GM18498 (cell line): ENCODE results near the gene PNPLA1.
"Not testable (repeated sequence)": the region's sequence is repeated elsewhere in the genome, so short reads cannot be mapped to it uniquely, and the experiment has no call there.

ENCODE experiments used
- ATAC-seq: cut with Tn5 transposase; IDR thresholded peaks from one replicate; pipeline ENCODE4 v1.9.1; 2021; ENCODE audit warnings: mild to moderate bottlenecking, moderate library complexity; ENCODE audit not compliant: unreplicated experiment

Gene PNPLA1

DNA sequence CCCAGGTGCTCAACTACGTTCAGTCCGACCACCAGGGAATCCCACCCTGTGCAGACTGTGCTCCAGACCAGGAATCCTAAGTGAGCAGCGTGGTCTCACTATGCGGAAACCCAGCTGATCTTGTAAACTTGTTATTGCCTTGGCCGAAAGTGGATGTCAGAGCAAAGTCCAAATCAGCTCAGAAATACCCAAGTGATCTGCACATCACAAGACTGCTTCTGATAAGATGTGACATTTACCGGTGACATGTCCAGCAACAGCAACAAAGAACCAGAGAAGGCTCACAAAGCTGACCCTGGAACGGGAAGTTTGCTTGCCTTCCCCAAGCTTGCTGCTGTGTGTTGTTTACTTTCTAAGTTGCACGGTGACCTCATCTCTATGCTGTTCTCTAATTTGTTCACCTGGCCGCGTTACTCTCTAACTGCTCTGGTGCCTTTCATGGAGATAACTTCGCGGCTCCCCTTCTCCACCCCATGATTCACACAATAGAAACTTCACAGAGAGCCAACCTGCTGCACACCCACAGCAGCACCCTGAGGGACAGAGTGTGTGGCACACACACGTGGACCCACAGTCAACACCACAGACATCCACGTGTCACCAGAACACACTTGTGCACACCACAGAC lies 65.1 kb downstream of the PNPLA1 start:
- ATAC-seq, result no peak

DNA sequence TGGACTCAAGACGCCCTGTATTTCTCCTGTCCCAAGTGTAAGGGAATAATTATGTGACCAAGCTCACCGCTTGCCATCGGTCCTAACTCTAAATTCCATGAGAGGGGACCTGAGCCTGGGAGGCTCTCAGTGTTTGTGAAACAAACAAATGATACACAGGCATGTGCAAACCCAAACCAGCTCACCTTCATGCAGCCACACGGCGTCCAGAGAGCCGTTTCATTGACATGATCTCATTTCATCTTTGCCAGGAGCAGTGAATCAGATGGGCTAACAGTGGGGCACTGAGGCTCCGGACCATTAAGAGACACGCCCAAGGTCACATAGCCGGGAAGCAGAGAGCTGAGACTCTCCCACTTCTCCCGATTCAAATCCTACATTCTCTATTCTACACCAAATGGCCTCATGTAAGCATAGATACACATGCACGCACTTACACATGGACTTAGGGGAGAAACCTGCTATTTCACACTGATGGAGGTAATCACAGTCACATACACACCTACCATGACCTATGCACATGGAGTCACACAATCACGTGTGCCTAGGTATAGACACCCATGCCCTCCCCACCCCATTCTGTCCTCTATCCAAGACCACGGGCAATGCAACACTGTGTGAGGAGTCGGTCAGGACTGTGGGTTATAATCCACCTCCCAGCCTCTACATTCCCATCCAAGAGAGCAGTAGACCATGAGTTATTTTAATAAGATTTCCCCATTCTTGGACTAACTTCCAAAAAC lies 65.8 kb downstream of the PNPLA1 start:
- ATAC-seq, result no peak

DNA sequence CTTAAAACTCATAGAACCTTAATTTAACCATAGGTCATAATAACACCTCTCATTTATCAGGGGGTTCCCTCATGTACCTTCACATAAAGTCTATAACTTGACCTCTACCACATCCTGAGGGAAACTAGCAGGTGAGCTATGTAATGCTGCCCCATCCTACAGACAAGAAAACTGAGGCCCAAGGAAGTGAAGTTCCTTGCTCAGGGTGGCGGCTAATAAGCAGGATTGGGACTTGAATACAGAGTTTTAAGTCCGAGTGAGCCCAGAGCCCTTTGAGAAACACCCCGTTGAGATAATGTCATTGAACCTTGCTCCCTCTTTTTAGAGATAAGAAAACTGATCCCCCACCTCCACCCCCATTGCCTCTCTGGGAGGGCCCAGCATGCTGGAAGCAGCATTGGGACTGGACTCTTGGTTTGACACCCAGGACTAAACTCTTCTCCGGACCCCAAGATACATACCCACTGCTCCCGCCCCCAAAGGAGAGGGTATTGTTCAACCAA lies 66.4 kb downstream of the PNPLA1 start:
- no peak for ATAC-seq

DNA sequence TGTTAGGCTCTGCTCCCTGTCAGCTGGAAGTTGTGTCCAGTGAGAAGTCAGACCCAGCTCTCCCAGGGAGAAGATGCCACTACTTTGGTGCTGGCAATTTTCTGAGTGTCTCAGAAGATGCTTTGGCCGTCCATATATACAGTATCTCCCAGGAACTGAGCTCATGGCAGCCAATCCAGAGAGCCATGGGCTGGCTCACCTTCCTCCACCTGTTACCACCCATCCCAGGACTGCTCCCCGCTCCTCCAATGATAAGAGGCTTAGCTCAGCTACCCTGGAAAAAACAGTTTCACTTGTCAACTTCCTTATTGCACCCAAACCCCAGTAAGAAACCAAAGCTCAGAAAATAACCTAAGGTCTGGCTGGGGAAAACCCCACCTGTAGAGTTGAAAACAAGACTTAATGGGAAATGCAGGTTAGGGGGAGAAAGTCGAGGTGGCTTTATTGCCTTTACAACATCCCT lies 67.0 kb downstream of the PNPLA1 start, which contains the start of gene BNIP5:
TSS of gene BNIP5 (minus strand) at position 110 of the 463 bp plus-strand sequence. CDS start 6,198 bp downstream, outside the sequence.
- no peak for ATAC-seq

DNA sequence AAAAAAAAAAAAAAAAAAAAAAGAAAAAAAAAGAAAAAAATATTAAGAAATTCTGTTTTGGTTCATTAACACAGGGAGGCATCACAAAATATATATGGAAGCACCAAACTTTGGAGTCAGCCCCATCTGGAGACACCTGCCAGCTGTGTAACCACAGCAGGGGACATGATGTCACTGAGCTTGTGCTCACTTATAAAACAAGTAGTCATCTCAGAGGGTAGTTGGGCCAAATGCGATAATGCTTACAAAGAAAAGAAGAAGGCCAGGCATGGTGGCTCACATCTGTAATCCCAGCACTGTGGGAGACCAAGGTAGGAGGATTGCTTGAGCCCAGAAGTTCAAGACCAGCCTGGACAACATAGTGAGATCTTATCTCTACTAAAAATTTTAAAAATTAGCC lies 68.0 kb downstream of the PNPLA1 start:
- ATAC-seq, result no peak

DNA sequence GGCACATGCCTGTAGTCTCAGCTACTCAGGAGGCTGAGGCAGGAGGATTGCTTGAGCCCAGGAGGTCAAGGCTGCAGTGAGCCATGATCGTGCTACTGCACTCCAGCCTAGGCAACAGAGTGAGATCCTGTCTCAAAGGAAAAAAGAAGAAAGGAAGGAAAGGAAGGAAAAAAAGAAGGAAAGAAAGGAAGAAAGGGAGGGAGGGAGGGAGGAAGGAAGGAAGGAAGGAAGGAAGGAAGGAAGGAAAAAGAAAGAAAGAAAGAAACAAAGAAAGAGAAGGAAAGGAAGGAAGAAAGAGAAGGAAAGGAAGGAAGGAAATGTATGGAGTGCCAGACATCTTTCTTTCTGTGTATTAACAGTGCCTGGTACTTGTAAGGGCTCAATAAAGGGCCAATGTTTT lies 68.4 kb downstream of the PNPLA1 start:
- not testable (repeated sequence) for ATAC-seq

DNA sequence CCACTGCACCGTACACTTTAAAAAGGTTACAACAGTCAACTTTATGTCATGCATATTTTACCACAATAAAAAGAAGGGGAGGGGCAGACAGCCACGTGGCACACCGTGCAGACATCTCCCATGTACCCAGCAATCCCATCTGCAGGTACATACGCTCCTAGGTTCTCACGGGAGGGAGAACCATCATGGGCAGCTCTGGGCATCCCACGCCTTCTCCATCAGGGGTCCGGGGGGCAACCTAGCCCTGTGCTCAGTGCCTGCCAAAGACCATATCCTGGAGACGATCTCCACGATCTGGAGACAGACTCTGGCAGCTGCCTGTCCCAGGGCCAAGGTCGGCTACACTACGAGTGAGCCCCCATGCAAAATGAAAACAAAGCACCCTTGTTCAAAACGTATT lies 69.3 kb downstream of the PNPLA1 start:
- ATAC-seq, result no peak

DNA sequence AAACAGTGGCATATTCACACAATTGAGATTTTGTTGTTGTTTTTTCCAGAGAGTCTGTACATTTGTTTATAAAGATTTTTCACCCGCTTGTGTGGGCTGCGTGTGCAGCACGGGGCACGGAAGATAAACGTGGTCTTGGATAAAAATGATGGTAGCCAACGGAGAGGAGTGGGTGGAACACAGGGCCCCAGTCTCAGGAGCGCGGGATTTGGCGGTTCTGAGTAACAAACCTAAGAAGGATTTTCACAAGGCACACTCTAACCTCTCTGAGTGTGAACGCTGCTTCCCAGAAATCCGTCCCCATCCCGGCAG lies 70.4 kb downstream of the PNPLA1 start:
- no peak for ATAC-seq

DNA sequence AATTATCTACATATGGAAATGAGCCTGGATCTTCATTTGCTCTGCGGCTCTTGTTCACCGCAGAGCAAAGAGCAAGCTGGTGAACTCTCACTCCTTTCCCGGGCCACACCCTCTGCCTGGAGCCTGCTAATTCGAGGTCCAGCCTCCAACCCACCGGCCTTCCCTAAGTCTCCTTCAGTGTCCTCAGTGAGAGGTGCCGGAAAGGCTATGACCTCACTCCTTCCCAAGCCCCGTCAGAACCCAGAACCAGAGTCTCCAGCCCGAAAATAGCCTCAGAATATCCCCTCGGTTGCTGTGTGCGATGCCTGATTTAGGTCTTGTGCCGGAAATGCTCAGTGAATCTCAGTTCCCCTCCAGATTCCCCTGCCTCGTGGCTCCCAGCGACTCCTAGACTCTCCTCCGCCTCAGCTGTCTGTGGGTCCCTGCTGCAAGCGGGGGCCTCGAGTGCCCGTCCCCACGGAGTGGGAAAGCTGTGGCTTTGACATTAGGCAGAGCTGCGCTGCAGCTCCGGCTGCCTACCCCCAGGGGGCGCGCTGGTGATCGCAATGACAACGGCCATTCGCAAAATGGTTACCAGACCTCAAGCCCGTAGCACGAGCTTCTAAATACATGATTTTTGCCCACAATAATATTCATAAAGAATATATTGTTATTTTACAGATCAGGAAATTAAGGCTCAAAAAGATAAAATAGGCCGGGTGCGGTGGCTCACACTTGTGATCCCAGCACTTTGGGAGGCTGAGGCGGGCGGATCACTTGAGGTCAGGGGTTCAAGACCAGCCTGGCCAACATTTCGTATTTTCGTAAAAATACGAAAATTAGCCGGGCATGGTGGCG lies 71.0 kb downstream of the PNPLA1 start:
- no peak for ATAC-seq

DNA sequence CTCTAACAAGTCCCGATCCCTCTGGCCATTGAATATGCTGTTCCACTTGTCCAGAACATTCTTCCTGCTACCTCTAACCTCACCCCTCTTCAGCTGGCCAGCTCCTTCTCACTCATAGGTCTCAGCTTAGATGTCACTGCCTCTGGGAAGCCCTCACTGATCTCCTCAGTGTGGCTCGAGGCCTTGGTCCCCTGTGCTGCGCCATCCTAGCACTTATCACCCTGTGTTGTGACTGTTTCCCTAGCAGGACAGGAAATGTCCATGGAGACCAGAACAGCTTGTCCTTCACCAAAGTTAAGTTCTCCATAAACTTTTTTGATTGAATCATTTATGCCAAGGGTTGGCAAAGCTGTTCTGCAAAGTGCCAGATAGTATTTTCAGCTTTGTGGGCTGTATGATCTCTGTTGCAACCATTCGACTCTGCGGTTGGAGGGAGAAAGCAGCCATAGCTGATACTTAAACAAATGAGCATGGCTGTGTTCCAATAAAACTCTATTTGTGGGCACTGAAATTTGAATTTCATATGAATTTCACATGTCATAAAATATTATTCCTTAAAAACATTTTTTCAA lies 73.3 kb downstream of the PNPLA1 start:
- ATAC-seq, result no peak

DNA sequence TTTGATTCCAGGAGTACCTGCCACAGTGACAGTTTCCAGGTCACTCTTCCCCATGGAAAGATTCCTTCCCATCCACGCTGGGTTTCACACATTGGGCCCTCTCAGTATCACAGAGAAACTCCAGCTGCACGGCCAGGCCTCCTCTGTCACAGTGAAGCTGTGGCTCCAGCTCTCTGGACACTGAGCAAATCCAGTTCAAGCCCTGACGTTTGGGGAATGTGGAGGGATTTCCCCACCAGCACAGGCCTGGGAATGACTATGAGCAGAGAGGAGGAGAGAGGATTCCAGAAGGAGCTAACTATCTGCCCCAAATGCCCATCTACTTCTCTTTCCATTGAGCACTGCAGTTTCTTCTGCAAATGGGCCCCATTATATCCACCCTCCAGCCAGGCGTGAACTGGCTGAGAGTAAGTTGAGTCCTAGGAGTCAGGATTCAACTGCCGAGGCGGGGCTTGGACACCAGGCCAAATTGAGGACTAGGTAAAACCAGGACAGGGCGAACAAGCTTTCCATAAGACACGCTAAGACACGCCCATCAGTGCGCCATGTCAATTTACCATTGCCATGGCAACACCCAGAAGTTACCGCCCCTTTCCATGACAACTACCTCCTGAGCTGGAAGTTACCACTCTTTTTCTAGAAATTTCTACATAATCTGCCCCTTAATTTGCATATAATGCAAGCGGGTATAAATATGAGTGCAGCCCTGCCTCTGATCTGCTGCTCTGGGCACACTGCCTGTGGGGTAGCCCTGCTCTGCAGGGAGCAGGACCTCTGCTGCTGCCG lies 76.0 kb downstream of the PNPLA1 start:
- ATAC-seq, result no peak

DNA sequence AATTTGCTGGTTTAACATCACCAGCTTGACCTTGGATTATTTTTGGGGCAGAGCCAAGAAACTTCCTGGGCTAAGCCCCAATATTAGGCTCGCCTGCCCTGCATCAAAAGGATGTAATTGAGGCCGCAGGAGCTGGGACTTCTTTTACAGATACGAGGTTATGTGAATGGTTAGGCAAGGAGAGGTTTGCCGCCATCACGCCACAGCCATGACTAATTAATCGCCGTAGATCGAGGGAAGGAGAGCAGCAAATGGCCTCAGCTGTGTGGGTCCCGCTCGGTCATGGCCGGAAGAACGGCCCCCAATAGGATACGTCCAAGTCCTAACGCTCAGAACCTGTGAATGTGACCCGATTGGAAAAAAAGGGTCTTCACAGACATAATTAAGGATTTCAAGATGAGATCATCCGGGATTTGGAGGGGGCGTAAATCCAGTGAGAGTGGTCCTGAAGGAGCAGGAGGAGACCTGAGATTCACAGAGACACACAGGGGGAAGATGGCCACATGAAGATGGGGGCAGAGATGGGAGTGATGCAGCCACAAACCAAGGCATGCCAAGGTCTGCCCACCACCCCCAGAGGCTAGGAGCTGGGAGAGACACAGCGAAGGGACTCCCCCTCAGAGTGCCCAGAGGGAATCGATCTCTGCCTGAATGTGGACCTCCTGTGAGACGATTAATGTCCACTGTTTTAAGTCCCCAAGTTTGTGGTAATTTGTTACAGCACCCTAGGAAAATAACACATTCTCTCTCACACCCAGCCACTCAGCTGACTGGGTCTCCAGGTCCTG lies 76.8 kb downstream of the PNPLA1 start:
- no peak for ATAC-seq

DNA sequence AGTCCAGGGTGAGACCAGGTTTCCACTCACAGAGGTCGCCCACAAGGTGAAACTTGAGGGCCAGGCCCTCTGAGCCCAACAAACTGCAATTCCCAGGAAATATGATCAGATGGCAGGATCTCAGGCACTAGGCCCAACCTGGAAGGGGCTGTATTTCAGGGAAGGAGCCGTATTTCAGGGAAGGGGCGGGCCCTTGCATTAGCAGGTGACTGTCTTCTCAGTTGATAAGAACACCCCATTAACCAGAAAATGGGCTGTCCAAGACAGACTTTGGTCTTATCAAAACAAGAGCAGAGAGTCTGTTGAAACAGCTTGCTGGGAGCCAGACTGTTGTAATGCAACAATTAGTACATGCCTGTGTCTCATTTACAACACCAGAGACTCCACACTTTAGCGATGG lies 77.8 kb downstream of the PNPLA1 start:
- no peak for ATAC-seq

DNA sequence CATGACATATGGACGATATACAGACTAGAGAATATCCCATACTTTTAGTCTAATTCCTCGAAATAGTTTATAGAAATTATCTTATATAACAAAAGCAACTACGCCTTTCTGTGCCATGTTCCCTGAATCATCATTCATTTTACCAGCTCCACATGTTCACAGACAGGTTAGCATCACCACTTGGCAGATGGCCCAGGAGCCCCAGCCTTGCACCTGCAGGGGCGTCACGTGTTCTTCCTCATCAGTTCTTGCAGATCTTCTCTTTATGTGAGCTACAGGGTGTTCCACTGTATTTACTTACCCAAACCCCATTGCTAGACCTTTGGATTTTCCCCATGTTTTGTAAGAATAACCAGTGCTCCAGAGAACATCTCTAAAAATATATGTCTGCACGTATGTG lies 79.4 kb downstream of the PNPLA1 start:
- no peak for ATAC-seq

DNA sequence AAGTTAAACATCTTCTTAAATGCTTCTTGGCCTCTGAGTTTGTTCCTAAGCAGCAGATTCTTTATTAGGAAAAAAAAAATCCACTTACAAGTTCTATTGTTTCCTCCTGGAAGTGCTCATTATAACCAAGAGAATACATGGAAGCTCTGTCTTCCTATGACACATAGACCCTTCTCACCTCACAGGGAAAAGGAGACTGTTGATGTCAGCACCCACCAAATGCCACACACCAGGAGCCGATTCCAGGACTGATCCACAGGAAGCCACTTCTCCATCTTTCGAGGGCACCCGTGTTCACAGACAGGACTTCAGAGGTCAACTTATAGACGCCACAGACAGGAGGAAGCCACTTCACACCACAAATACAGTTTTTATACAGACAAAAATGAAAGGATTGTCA lies 80.2 kb downstream of the PNPLA1 start:
- no peak for ATAC-seq

DNA sequence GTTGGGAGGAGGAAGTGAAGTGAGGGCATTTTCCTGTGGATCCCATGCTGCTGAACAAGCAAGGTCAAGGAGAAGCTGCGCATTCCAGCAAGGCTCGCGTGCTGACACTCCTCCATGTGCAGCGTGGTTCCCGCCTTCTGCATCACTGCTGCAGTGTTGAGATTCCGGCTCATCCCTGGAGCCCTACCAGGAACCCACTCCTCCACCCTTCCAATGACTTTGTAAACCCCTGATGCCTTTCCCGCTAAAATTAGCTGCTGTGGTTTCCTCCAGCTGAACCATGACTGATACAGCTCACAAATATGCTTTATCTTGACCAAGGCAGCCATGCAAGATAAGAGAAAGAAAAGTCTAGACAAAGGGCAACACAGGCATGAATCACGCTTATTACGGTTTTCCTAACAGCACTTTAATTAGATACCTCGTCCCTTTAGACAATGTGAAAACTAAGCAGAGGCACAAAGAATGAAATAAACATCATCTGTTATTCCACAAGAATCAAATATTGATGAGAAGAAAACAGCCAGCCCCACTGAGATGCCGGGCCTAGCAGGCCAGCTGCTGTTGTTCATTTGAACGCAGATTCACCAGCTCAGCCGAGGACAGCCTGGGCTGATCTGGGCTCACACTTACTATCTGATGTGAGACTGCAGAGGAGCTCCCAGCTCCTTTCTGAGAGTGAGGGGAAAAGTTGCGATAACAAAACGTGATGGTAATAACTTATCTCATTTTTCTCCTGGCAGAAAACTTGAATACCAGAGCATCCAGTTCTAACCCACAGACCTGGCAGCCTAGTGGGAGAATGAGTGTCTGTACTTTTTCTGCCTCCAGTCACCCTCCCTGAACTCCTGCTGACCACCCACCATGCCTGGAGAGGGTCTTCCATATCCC lies 81.1 kb downstream of the PNPLA1 start:
- ATAC-seq, result no peak

DNA sequence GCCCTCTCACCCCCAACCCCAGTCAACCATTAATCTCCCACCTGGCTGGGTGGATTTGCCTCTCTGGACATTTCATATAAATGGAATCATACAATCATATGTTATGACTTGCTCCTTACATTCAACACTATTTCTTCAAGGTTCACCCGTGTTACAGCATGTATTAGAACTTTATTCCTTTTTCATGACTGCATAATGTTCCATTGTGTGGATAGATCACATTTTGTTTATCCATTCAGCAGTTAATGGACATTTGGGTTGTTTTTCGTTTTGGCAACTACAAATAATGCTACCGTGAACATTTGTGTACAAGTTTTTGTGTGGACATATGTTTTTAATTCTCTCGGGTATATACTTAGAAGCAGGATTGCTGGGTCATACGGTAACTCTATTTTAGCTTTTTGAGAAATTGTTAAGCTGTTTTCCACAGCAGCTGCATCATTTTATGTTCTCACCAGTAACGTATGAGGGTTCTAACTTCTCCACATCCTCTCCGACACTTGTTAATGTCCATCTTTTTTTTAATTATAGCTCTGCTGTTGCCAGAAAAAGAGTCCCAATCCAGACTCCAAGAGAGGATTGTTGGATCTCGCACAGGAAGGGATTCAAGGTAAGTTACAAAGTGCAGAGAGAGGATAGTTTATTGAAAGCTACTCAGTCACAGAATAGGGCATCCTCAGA lies 82.8 kb downstream of the PNPLA1 start:
- no peak for ATAC-seq

DNA sequence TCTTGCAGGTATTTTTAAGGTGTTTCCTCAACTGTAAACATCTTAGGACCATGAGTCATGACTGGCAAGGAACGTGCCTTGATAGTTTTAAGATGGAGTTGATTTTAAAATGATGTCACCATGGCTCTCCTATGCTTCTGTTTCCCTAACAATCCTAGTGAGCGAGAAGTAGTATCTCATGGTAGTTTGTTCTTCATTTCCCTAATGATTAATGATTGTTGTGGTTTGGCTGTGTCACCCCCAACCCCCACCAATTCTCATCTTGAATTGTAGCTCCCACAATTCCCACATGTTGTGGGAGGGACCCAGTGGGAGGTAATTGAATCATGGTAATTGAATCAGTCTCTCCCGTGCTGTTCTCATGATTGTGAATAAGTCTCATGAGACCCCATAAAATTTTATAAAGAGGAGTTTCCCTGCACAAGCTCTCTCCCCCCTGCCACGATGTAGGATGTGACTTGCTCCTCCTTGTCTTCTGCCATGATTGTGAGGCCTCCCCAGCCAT lies 83.6 kb downstream of the PNPLA1 start:
- ATAC-seq, result no peak
